Activated T-cell treated with anti-CD3 and anti-CD28 coated beads for 48 hours (primary cell): ENCODE results near the gene BICC1.

ENCODE experiments used
- DNase-seq: peaks from one replicate; pipeline ENCODE4 v3.0.0-alpha.2; 2020; ENCODE audit warnings: low read depth

Gene BICC1

GRCh38 chr10:58867683-58868082 lies 355.0 kb downstream of the BICC1 start:
- no peak for DNase-seq

- no peak for DNase-seq
Observed at GRCh38 chr10:58868736-58869435, 356.2 kb downstream of the BICC1 start.

GRCh38 chr10:58870070-58870469 lies 357.4 kb downstream of the BICC1 start:
- no peak for DNase-seq

- DNase-seq = no peak
Observed at GRCh38 chr10:58873161-58873560, 360.5 kb downstream of the BICC1 start.
